Renal cortex interstitium (tissue), 11 donors: ENCODE data around the gene FAM131C. TPM values are rescaled to one million over a fixed set of nuclear protein-coding genes. Genes with fewer than 3 reads are reported as not detected.
"Not testable (repeated sequence)": the region's sequence is repeated elsewhere in the genome, so short reads cannot be mapped to it uniquely, and the experiment has no call there.

Experiments
- DNase-seq, 11 donors: peaks; one replicate each; pipeline ENCODE4 v3.0.0-alpha.2; 2013; ENCODE audit warnings: low read depth in 9 of 11, low spot score in 4 of 11; ENCODE audit errors: extremely low read depth in 1 of 11
- polyA plus RNA-seq, 3 donors: library from polyadenylated mRNA; unstranded; fragments of 120-200 nt; gene quantifications; one replicate each; pipeline ENCODE4 v1.2.1, GENCODE V29; 2013; ENCODE audit not compliant: insufficient read length in 3 of 3

FAM131C gene
- polyA plus RNA-seq, 3 donors, result 1.9 to 2.7 (median 1.9) TPM

DNA sequence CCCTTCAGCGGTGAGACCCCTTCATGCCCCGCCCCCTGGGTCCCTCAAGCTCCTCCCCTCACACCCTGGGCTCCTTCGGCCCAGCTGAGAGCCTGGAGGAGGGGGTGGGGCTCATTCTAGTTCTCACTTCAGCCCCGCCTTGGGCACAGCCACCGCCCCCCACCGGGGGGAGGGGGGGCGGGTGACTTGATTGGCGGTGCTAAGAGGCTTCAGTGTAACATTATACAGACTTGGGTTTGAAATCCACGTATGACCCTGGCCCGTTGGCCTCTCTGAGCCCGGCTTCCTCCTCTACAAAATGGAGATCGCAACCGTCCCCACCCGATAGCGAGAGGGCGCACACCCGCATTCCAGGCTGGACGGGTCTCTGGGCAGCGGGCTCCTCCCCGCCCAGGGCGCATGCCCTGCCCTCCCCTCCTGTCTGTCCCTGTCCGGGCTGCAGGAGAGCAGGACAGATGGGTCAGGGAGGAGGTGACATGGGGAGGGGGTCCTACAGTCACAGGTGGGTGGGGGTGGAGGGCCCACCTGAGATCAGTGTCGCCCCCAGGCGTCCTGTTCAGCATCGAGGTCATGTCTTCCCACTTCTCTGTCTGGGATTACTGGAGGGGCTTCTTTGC is 24.8 kb downstream of the FAM131C start:
- peak in 8 of 11 donors; percentile 45 to 74 (median 63) for DNase-seq

DNA sequence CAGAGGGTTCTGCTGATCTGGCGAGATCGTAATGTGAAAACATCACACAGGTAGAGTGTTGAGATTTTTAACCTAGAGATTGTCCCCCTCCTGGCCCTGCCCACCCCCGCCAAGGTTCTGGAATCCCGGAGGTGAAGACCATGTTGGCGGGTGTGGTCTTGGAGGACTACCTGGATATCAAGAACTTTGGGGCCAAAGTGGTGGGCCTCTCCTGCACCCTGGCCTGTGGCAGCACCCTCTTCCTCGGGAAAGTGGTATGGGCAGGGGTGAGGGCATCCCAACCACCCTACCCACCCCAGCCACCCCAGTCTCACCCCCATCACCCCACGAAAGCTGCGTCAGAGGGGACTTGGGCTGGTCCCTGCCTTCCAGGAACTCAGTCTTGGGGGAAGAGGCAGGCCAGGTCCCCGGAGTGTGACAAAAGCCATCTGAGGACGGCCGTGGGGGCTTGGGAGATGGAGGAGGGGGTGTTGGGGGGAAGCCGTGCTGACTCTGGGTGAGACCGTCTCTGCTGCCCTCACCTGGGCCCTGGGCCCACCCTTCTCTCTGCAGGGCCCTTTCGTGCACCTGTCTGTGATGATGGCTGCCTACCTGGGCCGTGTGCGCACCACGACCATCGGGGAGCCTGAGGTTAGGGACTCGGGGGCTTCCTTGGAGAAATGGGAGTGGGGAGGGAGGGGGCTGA is 25.5 kb downstream of the FAM131C start:
- no peak for DNase-seq

- no peak for DNase-seq
These were observed 26.6 kb downstream of the FAM131C start for GRCh38 chr1:16046842-16047241.

DNA sequence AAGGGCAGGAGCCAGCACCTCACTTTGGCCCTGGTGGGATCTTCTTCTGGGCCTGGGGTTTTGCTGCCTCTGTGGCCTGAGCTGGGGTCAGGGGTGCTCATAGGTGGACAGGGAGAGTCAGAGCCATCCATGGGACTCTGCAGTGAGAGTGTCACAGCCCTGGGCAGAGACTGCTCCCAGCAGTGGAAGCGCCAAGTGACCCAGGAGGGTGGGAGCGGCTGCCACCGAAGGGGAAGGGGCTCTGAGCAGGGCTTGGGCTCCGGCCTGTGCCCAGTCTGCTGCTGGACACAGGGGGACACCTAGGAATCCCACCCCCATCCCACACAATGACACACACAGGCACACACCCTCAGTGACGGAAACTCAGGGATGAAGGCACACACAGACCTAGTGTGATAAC is 29.5 kb downstream of the FAM131C start:
- no peak for DNase-seq

- DNase-seq, result no peak
These were observed 29.9 kb downstream of the FAM131C start, which contains the start of gene CLCNKB for GRCh38 chr1:16043521-16043920. Gene CLCNKB, plus strand, starts transcription at chr1:16043782. Its CDS starts 711 bp downstream, at chr1:16044493.

DNA sequence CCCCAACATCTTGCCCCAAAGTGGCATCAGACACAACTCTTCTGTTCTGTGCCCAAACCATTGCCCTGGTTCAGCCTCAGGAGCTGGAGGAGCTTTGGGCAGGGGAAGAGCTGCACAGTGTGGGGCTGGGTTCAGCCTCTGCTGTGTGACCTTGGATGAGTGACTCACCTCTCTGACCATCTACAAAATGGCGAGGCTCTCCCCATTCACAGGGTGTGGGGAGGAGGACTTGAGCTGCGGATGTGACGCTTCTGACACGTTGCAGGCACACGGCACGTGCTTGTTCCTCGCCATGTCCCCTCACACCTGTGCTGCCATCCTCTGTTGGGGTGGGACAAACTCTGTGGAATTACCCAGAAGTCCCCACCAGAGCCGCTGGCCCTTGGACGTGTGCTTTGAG is 30.8 kb downstream of the FAM131C start:
- DNase-seq, result not testable (repeated sequence)

- DNase-seq, result no peak
These were observed 31.4 kb downstream of the FAM131C start for GRCh38 chr1:16042096-16042495.

DNA sequence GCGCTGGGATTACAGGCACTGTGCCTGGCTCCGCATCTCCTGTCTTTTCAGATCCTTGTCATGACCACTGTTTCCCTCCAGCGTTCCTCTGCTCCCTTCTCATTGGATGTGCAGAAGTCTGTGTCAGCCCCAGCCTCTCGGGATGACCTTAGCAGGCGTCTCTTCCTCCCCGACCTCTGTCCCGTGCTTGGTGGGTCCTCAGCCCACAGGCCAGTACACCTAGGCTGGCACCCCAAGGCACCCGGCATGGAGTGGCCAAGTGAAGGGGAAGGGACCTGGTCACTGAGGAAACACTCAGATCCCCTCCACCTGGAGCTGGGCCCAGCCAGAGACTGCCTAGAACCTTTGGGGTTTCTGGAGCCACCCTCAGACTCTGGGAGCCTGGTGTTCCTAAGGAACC is 32.3 kb downstream of the FAM131C start:
- DNase-seq, result no peak

DNA sequence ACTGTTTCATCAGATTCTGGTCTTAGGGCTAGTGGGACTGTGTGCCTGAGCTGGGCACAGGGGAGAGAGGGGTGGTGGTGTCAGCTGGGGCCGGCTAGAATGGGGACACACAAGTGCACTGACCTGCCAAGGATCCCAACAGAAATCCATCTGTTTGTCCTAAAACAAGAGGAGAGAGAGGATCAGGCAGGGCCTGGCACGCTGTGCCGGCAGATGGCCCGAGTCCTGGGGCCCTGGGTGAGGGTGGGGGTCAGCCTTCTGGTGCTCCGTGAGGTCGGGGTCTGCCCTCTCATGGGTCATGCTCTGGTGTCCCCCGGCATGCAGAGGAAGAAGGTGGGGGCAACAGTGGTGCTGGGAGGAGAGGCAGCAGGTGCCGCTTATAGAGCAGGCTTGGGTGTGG is 33.6 kb downstream of the FAM131C start:
- not testable (repeated sequence) for DNase-seq

DNA sequence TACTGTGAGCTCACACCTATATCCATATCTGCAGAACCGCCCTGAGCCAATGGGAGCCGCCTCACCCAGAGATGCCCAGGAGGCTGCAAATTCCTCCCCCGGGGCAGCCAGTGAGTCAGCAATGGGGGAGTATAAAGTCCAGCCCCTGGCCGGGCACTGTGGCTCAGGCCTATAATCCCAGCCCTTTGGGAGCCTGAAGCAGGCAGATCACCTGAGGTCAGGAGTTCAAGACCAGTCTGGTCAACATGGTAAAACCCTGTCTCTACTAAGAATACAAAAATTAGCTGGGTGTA is 34.9 kb downstream of the FAM131C start:
- DNase-seq, result no peak

GRCh38 chr1:16036461-16036860 is 37.0 kb downstream of the FAM131C start:
- not testable (repeated sequence) for DNase-seq

DNA sequence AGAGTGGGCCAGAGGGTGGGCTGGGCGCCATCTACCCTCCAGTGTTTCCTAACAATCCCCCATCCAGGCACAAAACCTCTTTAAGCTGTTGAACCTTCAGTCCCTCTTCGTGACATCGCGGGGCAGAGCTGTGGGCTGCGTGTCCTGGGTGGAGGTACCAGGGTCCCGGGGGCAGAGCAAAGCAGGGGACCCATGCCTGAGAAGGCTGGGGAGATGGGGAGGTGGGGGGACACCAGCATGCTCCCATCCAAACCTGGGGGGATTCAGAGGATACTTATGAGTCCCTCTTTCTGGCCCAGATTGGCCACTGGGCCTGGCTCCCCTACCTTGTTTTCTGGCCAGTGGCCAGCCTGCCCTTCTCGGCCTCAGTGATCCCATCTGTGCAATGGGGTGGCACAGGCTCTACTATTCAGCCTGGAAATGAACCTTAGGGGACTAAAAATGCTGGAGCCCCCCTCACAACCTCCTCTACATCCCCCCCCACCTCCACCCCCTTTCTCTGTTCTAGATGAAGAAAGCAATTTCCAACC is 40.3 kb downstream of the FAM131C start:
- DNase-seq, result not testable (repeated sequence)

- peak in 4 of 11 donors; percentile 70 to 79 (median 76) for DNase-seq
These were observed 40.9 kb downstream of the FAM131C start for GRCh38 chr1:16032388-16033102.

DNA sequence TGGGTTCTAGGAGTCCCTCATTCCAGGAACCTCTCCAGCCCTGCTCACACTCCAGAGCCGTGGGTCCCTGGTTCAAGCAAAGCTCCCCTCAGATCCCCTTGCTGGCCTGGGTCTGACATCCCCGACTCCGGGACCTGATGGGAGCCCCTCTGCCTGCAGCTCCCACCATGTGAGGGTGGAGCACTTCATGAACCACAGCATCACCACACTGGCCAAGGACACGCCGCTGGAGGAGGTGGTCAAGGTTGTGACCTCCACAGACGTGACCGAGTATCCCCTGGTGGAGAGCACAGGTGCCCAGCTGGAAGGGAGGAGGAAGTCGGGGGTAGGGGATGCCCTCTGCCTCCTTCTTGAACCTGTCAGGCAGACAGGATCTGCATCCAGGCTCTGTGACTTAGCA is 41.9 kb downstream of the FAM131C start:
- no peak for DNase-seq

GRCh38 chr1:16029288-16029687 is 44.2 kb downstream of the FAM131C start:
- no peak for DNase-seq

- DNase-seq, result not testable (repeated sequence)
These were observed 44.5 kb downstream of the FAM131C start for GRCh38 chr1:16029003-16029268.

DNA sequence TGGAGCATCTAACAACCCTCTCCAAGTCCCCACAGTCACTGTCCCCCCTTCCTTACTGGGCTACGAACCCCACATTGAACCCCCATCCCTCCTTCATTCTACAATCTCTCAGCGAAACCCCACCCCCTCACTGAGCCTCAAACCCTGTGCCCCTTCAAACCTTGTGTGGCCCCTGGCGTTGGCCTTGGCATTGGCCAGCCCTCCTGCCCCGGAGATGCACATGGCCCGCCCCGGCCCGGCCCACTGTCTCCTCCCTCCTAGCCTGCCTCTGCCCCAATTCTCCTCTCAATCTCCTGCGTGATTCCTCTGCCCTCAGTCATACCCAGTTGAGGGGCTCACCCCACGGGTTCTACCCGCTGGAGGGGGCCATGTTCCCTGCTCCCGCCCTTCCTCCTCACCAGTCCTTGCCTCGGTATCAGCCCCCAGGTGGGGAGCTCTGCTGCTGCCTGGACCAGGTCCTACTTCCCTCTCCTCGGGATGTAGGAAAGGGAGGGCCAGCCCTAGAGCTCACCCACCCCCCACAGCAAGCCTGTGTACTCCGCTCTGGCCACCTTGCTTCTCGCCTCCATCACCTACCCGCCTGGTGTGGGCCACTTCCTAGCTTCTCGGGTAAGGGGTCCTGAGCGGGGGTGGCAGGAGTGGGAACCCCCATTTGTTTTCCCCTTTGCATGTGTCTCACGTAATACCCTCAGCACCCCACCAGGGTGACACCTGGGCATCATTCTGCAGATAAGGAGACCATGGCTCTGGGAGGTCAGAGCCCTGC is 45.0 kb downstream of the FAM131C start:
- no peak for DNase-seq

- DNase-seq, result peak in 2 of 11 donors; percentile 44 to 64
These were observed 46.5 kb downstream of the FAM131C start for GRCh38 chr1:16026723-16027484.

- DNase-seq, result not testable (repeated sequence)
These were observed 47.1 kb downstream of the FAM131C start for GRCh38 chr1:16026302-16026701.
